ENCODE results near the gene ARPC4.
"Not testable (repeated sequence)": the region's sequence is repeated elsewhere in the genome, so short reads cannot be mapped to it uniquely, and the experiment has no call there.

Gene ARPC4

DNA sequence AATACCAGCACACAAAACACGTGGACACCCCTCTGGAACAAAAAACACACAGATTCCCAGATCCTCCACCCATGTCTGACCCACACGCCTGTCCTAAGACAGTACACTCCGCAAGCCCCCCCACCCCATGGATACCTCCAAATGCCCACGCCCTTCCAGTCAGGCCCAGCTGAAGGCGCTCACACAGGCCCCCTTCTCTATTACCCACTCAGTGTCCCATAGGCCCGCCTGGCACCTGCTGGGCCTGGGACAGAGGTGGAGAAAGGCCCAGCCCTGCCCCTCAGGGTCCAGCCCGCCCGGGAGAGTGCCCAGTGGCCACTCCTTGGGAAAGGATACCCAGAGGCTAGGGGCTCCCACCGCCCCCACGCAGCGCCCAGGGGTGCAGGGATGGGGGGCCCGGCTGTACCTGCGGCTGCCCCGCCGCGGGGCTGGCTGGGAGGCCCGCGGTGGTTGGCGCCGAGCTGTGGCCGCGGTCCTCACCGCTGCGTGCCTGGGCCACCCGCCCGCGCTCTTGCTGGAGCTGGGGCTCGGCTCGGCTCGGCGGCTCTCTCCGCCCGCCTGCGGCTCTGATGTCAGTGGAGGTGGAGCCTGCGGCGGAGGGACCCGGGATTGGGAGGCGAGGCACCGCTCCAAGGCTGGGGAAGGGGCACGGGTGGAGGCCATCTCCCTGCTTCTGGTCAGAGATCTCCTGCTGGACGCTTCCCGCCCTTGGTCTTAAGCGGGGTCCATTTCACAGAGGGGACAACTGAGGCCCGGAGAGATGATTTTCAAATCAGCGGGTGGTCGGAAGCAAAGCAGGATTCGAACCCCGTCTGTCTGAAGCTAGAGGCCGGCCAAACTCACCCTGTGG is 23.2 kb upstream of the ARPC4 start, which contains the start of gene CAMK1:
CAMK1 (minus strand) TSS at position 522 of the 850 bp plus-strand sequence. CDS start 2,198 bp downstream, outside the sequence.
- DNase-seq (ENCODE audit: low read depth, low spot score) = no peak
- no peak within 1 kb of the TSS for H3K27ac ChIP-seq

DNA sequence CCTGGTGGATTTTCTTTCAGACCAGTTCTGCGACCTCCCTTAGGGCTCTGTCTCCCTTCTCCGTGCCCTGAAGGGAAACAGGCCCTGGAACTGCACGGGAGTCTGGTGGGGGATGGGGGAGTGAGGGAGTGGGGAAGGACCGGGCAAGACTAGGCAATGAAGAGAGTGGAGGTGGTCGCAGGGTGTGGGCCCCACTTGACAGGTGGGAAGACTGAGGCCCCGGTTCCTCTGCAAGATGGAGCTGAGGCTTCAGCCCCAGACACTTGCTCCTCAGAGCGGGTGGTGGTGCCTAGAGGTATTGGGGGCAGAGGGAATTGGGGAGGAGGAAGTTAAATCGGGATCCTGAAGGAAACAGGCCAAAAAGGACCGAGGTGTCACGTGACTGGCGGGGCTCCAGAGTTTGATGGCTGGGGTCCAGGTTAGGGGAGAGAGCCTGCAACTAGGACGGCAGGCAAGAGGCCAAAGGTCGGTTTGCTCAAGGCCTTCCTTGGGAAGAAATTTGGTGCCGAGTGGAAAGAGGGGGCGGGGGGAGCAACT is 22.5 kb upstream of the ARPC4 start:
- no peak overlapping the region for H3K27ac ChIP-seq
- no peak for DNase-seq (ENCODE audit: low read depth, low spot score)

DNA sequence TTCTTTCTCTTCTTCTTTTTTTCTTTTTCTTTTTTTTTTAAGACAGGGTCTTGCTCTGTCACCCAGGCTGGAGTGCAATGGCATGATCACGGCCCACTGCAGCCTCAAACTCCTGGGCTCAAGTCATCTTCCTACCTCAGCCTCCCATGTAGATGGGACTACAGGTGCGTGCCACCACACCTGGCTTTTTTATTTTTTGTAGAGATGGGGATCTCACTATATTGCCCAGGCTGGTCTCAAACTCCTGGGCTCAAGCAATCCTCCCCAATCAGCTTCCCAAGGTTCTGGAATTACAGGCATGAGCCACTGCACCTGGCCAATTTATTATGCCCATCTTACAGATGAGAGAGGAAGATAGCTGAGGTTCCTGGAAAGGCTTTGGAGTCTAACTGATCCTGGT is 21.9 kb upstream of the ARPC4 start:
- H3K27ac ChIP-seq = not testable (repeated sequence)

DNA sequence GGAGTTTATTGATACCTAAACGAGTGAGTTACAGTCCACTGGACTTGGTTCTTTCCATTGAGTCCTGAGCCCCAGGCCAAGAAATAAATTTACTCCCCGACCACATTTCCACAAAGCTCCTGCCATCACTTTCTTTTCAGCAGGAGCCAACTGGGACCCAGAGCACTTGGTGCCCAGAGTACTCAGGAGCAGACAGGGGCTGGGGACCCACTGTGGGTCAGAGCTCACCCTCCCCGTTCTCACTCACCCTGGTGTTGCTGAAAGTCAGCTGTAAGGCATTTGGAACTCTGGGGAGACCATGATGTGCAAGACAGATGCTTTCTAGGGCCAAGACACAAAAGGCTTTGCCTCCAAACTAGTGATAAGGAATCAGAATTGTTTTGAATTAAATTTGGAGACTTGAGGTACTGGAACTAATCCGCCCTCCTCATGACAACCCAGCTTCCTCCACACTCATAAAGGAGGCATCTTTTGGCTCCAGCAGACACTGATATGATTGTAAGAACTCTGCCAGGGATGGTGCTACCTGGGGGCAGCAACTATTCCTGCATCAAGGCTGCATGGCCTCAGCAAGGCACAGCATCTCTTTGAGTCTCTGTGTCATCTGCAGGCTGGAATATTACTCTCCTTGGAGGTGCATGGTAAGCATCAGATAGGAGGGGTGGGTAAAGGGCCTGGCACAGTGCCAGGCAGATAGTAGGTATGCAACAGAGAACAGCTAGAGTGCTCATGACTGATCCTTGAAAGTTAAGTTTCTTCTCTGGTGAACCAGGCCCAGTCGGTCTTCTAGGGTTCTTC is 15.8 kb upstream of the ARPC4 start:
- DNase-seq (ENCODE audit: low read depth, low spot score) = no peak
- H3K27ac ChIP-seq = peak overlapping the region; percentile 70

More for the DNA sequence above, 21.9 kb upstream of the ARPC4 start:
- DNase-seq (ENCODE audit: low read depth, low spot score) = not testable (repeated sequence)

DNA sequence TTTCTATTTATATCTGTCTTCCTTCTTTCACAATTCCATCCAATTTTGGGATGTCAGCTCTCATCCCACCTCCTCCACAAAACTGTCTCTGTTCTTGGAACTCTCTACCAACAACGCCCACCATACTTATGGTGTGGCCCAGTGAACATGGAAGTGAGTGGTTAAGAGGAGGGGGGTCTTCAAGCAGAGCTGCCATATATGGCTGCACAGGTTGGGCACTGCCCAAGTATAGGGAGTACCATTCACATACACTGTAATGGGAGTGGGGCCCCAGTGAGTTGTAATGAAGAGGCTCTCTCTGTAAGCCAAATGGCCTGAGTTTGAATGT is 15.2 kb upstream of the ARPC4 start:
- H3K27ac ChIP-seq = peak overlapping the region; percentile 70
- DNase-seq (ENCODE audit: low read depth, low spot score) = no peak

DNA sequence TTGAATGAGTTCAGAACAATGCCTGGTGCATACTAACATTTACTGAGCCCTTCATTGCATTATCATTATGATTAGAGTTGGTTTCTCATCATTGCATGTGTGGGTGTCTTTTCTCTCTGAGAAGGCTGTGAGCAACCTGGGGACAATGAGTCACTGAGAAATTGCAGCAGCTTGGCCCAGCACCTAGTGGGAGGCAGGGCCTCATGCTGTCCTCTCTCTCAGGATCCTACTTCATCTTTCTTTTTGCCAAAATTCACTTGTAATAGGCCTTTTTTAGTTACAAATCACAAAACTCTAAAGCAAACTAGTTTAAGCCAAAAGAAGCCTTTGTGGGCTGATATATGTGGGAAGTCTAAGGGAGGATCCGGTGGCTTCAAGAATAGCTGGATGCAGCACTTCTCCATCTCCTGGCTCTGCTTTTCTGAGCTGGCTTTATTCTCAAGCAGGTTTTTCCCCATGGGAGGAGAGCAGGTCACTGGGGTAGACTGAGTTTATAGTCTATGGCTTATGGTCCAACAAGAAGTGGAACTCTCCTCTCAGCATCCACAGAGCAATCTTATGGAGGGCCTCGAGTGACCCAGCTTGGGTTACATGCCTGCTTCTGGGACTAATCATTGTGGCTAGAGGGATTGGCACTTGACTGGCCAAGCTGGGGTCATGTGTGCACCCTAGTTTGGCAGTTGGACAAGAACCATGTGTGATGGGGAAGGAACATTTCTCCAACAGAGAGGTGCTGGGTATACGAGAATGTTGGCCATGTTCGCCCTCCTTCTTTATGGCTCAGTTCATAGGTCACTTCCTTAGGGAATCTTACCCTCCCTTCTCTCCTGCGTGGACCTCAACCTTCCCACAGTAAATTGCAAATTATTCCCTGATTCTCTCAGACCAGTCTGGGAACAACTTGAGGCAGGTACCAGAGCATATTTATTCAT is 14.5 kb upstream of the ARPC4 start:
- no peak for DNase-seq (ENCODE audit: low read depth, low spot score)
- H3K27ac ChIP-seq = peak overlapping the region; percentile 70

DNA sequence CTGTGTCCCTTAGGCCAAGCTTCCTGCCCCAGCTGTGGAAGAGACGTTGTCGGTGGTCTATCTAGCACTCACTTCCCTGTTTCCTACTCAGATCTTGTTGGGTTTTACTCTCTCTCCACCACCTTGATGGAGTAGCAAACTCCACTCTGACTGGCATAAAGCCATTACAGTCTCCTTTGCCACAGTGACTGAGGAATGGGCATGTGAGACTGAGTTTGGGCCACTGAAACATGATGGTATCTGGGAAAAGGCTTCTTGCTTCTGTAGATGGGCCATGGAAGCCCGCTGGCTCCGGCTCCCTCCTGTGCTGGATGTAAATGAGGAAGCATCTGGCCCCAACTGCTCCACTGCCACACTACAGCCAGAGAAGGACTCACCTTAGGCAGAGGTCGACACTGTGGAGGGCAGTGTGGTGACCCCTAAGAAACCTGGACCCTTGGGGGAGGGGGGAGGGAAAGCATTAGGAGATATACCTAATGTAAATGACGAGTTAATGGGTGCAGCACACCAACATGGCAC is 13.7 kb upstream of the ARPC4 start:
- no peak for DNase-seq (ENCODE audit: low read depth, low spot score)
- peak overlapping the region; percentile 70 for H3K27ac ChIP-seq

DNA sequence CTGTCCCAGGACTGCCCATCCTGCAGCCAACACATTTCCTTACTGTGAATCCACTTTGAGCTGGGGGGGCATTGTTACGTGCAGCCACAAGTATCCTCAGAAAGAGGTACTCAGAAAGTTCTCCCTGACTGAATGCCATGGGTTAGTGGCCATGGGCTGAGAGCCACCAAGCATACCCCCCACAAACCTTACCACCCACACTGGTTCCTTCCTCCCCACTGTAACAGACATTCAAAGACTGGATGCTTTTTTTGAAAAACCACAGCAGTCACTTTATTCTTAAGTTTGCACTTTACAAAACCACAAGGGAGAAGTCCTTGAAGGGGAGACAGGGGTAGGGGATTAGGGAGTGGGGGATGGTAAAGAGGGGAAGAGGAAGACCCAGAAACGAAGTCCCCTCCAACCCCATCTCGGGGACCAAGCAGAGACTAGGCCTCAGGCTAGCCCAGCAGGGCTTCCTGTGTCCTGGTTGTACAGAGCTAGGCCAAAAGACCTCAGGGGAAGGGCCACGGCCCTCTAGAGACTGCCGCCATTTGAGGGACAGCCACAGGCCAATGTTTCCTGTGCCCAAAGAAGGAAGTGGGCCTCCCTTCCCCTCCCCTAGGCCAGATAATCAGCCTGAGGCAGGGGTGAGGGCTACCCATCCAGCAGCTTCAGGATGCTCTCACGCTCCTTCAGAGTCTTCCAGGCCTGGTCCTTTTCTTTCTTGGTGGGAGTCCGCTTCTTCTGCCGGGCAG is 13.0 kb upstream of the ARPC4 start:
- no peak for DNase-seq (ENCODE audit: low read depth, low spot score)
- H3K27ac ChIP-seq = no peak overlapping the region

DNA sequence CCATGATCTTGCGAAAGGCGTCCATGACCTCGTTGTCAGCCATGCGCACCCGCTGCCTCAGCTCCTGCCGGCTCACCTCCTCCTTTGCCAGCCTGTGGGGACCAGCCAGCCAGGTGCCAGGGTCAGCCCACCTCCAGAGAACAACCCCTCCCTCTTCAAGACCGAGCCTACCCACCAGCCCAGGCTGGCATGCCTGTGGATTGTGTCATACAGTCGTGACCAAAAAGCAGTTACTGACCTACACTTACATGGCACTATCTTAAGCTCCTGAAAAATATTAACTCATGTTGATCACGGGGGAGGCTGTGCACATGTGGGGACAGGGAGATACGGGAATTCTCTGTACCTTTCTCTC is 12.4 kb upstream of the ARPC4 start:
- no peak overlapping the region for H3K27ac ChIP-seq

DNA sequence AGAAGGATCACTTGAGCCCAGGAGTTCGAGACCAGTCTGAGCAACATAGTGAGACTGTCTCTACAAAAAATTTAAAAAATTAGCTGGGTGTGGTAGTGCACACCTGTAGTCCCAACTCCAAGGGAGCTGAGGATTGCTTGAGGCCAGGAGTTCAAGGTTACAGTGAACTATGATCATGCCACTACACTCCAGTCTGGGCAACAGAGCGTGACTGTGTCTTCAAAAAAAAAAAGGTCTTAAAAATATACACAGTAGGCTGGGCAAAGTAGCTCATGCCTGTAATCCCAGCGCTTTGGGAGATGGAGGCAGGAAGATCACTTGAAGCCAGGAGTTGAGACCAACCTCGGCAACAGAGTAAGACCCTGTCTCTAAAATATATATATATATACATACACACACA is 12.0 kb upstream of the ARPC4 start:
- DNase-seq (ENCODE audit: low read depth, low spot score) = no peak
- no peak overlapping the region for H3K27ac ChIP-seq

More for the DNA sequence above, 12.4 kb upstream of the ARPC4 start:
- no peak for DNase-seq (ENCODE audit: low read depth, low spot score)

DNA sequence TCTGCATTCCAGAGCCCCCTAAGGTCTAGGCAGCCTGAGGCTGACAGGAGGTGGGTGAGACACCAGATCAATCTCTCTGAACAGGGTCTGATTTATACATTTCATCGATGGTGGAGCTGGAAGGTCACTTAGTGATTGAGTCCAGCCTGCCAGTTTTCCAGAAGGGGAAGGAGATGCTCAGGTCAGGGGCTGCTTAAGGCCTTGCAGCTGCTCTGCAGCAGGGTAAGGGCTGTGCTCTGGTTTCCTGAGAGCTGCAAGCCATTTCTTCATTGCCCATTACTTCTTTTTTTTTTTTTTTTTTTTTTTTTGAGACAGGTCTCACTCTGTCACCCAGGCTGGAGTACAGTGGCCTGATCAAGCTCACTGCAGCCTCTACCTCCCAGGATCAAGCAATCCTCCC is 11.3 kb upstream of the ARPC4 start:
- H3K27ac ChIP-seq = peak overlapping the region; percentile 60
- DNase-seq (ENCODE audit: low read depth, low spot score) = no peak

DNA sequence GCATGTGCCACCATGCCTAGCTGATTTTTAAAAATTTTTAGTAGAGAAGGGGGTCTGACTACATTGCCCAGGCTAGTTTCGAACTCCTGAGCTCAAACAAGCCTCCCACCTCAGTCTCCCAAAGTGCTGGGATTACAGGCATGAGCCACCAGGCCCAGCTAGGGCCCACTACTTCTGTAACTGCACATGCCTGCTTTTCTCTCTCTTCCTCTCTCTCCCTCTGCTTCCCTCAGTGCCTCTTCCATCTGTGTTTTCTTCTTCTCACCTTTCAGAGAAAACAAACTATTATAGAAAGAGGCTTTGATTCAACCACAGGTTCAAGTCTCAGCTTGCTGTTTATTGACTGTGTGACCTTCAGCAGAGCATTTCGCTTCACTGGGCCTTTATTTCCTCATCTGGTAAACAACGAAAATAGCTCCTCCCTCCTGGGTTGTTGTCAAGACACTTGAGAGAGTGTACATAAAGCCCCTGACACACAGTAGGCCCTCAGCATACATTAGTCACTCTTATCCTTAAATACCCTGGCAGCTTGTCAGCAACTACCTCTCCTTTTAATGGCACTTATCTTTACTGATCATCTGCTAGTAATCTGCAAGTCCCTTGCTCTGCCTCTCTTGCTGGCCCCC is 10.8 kb upstream of the ARPC4 start:
- DNase-seq (ENCODE audit: low read depth, low spot score) = no peak
- peak overlapping the region; percentile 60 for H3K27ac ChIP-seq

DNA sequence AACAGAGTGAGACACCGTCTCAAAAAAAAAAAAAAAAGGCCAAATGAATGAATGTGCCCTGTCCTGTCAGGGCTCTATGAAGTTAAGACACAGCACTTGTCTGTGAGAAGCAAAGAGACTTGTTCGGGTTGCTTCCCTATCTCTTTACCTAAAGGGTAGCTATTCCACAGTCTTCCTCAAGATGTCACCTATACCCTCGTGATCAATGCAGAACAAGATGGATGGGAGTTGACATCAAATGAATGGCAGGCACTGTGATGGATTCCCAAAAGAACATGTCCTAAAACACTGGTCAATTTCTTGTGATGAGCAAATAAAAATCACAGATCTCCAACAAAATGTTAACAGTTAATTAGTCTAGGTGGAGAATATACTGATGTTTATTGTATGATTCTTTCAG is 10.1 kb upstream of the ARPC4 start:
- DNase-seq (ENCODE audit: low read depth, low spot score) = no peak
- H3K27ac ChIP-seq = peak overlapping the region; percentile 60

DNA sequence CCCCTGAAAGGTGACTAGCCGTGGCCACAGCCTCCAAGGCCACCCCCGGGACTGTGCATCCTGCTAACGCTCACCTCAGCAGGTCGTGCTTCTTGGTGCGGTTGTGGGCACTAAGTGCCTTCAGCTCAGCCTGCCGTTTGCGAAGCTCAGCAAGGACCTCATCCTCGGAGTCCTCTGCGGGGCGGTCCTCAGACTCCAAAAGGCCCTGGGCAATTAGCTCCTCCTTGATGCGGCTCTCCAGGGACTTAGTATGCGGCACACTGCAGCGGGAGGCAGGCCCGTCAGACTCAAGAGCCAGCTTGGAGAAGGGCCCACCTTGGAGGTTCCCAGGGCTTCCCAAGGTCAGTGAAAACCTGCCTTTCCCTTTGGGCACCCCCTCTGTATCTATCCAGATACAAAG is 8.9 kb upstream of the ARPC4 start:
- peak overlapping the region; percentile 60 for H3K27ac ChIP-seq
- no peak for DNase-seq (ENCODE audit: low read depth, low spot score)

DNA sequence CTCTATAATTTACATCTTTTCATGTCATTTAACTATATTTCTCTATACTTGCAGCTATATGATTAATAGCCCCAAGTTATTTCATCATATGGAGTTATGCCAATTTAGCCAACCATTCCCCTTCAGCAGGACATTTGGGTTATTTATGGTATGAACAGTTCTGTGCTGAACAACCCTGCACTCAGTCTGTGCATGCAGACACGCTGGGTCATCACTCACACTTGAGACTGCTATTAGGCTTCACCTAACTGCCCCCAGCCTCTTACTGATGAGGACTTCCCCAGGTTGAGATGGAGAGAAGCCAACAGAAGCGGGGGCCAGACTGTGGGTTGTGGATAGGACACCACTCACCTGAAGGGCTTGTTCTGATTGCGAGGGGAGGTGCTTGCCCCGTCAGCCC is 7.9 kb upstream of the ARPC4 start:
- H3K27ac ChIP-seq = peak overlapping the region; percentile 24
- DNase-seq (ENCODE audit: low read depth, low spot score) = no peak

DNA sequence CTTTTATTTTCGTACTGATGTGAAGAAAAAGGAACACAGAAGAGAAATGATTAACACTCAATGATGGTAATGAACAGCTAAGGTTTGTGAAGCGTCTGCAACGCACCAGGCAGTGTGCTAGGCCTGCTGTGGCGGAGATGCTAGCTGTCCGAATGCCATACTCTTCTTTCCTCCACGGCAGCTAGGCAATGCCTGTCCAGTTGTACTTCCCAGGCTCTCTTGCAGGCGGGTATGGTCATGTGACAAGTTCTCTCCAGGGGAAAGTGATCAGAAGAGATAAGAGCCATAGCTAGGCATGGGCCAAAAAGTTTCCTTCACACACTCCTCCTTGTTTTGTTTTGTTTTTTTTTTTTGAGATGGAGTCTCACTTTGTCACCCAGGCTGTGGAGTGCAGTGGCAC is 7.3 kb upstream of the ARPC4 start:
- H3K27ac ChIP-seq = peak overlapping the region; percentile 24
- no peak for DNase-seq (ENCODE audit: low read depth, low spot score)

DNA sequence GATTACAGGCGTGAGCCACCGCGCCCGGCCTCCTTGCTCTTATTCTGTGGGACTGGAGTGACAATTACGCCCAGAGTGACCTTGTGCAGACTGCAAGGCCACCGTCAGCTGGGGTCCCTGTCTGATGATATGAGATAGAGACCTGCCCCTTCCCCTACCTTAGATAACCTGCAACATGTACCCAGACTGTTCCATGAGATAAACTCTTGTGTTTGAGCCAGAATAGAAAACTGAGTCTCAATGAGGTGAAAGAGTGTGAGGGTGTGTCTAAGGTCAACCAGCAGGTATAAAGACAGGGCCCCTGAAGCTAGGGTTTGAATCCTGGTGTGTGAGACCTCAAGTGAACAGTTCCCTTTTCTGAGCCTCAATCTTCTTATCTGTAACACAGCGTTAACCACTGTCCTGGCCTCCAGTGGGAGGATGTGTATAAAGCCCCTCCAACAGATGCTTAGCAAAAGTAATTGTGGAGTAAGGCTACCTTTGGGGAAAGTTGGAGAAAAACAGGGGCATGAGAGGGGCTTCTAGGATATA is 6.6 kb upstream of the ARPC4 start:
- no peak overlapping the region for H3K27ac ChIP-seq
- DNase-seq (ENCODE audit: low read depth, low spot score) = no peak

DNA sequence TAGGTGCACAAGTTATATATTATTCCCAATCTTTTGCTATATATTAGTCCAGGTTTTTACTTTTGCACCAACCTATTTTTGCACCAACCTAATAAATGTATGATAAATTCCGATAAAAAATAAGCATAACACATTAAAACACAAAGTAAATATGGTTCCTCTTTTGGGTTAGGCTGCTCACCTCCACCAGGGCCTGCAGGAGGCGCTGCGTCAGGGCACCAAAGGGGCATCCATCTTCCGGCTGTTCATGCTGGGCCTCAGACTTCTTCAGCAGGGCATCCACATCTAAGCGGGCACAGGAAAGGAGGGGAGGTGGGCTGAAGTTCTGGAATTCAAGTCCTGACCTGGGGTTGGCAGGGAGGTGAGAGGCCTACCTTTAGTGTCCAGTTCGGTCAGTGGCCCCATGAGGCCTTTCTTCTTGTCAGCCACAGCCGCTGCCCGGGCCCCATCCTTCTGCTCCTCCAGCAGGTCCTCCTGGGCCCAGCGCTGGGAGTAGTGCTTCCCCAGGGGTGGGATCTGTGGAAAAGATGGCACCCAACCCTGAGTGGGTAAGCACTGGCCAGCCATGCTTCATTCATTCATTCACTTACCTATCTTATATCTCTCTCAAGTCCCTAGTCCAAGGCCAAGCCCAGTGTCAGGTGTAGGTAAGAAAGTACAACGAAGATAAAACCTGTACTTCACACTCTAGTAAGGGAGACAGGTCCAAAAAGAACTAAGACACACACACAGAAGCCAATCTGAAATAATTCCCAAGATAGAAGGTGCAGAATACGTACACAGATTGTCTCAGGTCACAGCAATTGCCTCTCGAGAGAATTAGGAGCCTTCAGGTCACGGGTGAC is 5.8 kb upstream of the ARPC4 start:
- H3K27ac ChIP-seq = no peak overlapping the region
- DNase-seq (ENCODE audit: low read depth, low spot score) = no peak

All from epithelial cell of prostate (primary cell).